Tibial artery (tissue), 4 donors: ENCODE results near the gene ZC3H14.

Experiments
- DNase-seq, 2 donors: peaks; one replicate each; pipeline ENCODE4 v3.0.0-alpha.2; 2019
- H3K27ac ChIP-seq, 2 donors: fragments of 200-600 bp; sonication (generic) in 1 of 2; 1 replicate in 1 of 2; 2 replicates in 1 of 2; pipeline ENCODE4 v1.5.1; 2018 to 2019; ENCODE audit warnings: mild to moderate bottlenecking in 1 of 2
- H3K27me3 ChIP-seq, 2 donors: fragments of 200-600 bp; sonication (generic) in 1 of 2; one replicate each; pipeline versions ENCODE4 v1.5.1 to v1.6.0; 2016 to 2019
- H3K36me3 ChIP-seq, 3 donors: fragments of 200-600 bp; sonication (generic) in 2 of 3; one replicate each; pipeline ENCODE4 v1.5.1; 2016 to 2019; ENCODE audit warnings: mild to moderate bottlenecking in 2 of 3
- H3K4me1 ChIP-seq, 4 donors: fragments of 200-600 bp; sonication (generic) in 2 of 4; 1 replicate in 3 of 4; 2 replicates in 1 of 4; pipeline ENCODE4 v1.5.1; 2016 to 2019
- H3K4me3 ChIP-seq, 2 donors: fragments of 200-600 bp; sonication (generic) in 1 of 2; 1 replicate in 1 of 2; 2 replicates in 1 of 2; pipeline ENCODE4 v1.5.1; 2018 to 2019; ENCODE audit warnings: mild to moderate bottlenecking in 2 of 2
- H3K9me3 ChIP-seq, 3 donors: fragments of 200-600 bp; sonication (generic) in 1 of 3; one replicate each; pipeline ENCODE4 v1.5.1; 2016 to 2019
- CTCF ChIP-seq, 2 experiments: fragments of 200-600 bp in 1 of 2; fragments of 450-650 bp in 1 of 2; IDR thresholded peaks; one replicate each; pipeline ENCODE4 v1.5.1; 2017 to 2019; ENCODE audit warnings: antibody characterized with exemption in 2 of 2, mild to moderate bottlenecking in 1 of 2, moderate library complexity in 1 of 2
- intact Hi-C: fragments of 100-400 bp; cut with DNase I; formaldehyde crosslinking; loops from one replicate; pipeline ENCODE4 v1.15.0; 2023; ENCODE audit warnings: low total_unique reads

ZC3H14 gene

GRCh38 chr14:88612981-88613380 lies 50.1 kb downstream of the ZC3H14 start:
- Histone ChIP-seq H3K9me3 (no peaks in the 10 kb centered on the region), H3K36me3 (peaks cover 42 to 51% (median 43%) of the 10 kb centered on the region in 3 donors), H3K27ac (no peak overlapping the region), H3K27me3 (no peaks in the 10 kb centered on the region), H3K4me1 (peaks cover 0 to 19% (median 16%) of the 10 kb centered on the region in 4 donors), H3K4me3 (no peak overlapping the region)
- intact Hi-C loops = no loop called here
- no peak for TF ChIP-seq CTCF (IDR thresholded peaks at IDR 0.05)
- no peak for DNase-seq

- intact Hi-C loops = no loop called here
- Histone ChIP-seq H3K36me3 (peaks cover 36 to 45% (median 37%) of the 10 kb centered on the region in 3 donors), H3K4me1 (peaks cover 0 to 19% (median 16%) of the 10 kb centered on the region in 4 donors), H3K9me3 (no peaks in the 10 kb centered on the region), H3K4me3 (no peak overlapping the region), H3K27ac (peak overlapping the region; percentile 1 to 6), H3K27me3 (no peaks in the 10 kb centered on the region)
- no peak for DNase-seq
- TF ChIP-seq CTCF (IDR thresholded peaks at IDR 0.05) = no peak
Measured at GRCh38 chr14:88613552-88614010, 50.7 kb downstream of the ZC3H14 start.

- Histone ChIP-seq H3K9me3 (no peaks in the 10 kb centered on the region), H3K36me3 (peaks cover 31 to 40% (median 34%) of the 10 kb centered on the region in 3 donors), H3K4me1 (peaks cover 0 to 19% (median 16%) of the 10 kb centered on the region in 4 donors), H3K27me3 (no peaks in the 10 kb centered on the region), H3K4me3 (no peak overlapping the region), H3K27ac (peak overlapping the region; percentile 1 to 6)
- intact Hi-C loops = no loop called here
- DNase-seq = no peak
- TF ChIP-seq CTCF (IDR thresholded peaks at IDR 0.05) = no peak
Measured at GRCh38 chr14:88614218-88614907, 51.5 kb downstream of the ZC3H14 start.

- Histone ChIP-seq H3K27ac (no peak overlapping the region), H3K4me1 (peaks cover 0 to 19% (median 16%) of the 10 kb centered on the region in 4 donors), H3K27me3 (no peaks in the 10 kb centered on the region), H3K9me3 (no peaks in the 10 kb centered on the region), H3K36me3 (peaks cover 8 to 21% (median 11%) of the 10 kb centered on the region in 3 donors), H3K4me3 (no peak overlapping the region)
- TF ChIP-seq CTCF (IDR thresholded peaks at IDR 0.05) = no peak
- intact Hi-C loops = no loop called here
- DNase-seq = no peak
Measured at GRCh38 chr14:88616697-88617096, 53.9 kb downstream of the ZC3H14 start.

GRCh38 chr14:88617479-88617878 lies 54.6 kb downstream of the ZC3H14 start:
- TF ChIP-seq CTCF (IDR thresholded peaks at IDR 0.05) = no peak
- no peaks in the 10 kb centered on the region for H3K9me3 ChIP-seq
- no peak overlapping the region for H3K27ac ChIP-seq
- no peak for DNase-seq
- intact Hi-C loops = no loop called here
- peaks cover 0 to 19% (median 16%) of the 10 kb centered on the region in 4 donors for H3K4me1 ChIP-seq
- peaks cover under 1 to 15% (median 5%) of the 10 kb centered on the region in 3 donors for H3K36me3 ChIP-seq
- H3K27me3 ChIP-seq = no peaks in the 10 kb centered on the region
- no peak overlapping the region for H3K4me3 ChIP-seq
